GM19397 (cell line): ENCODE measurements around the gene STMN1.
"Not testable (repeated sequence)": the region's sequence is repeated elsewhere in the genome, so short reads cannot be mapped to it uniquely, and the experiment has no call there.

ENCODE experiments used
- ATAC-seq: cut with Tn5 transposase; IDR thresholded peaks from one replicate; pipeline ENCODE4 v1.9.1; 2021; ENCODE audit warnings: mild to moderate bottlenecking, moderate library complexity; ENCODE audit not compliant: unreplicated experiment

Gene STMN1

GRCh38 chr1:25905680-25906643 is at the start of gene STMN1:
Gene STMN1 (minus strand): TSS chr1:25906419. CDS start chr1:25904676, 1,743 bp downstream.
- ATAC-seq, result peak; percentile 74

GRCh38 chr1:25955553-25955952 is 49.3 kb upstream of the STMN1 start:
- no peak for ATAC-seq

GRCh38 chr1:25954282-25954938 is 48.2 kb upstream of the STMN1 start:
- no peak for ATAC-seq

- ATAC-seq, result no peak
Measured at GRCh38 chr1:25952841-25953401, 46.7 kb upstream of the STMN1 start.

GRCh38 chr1:25948641-25949040 is 42.4 kb upstream of the STMN1 start:
- no peak for ATAC-seq

GRCh38 chr1:25947027-25947426 is 40.8 kb upstream of the STMN1 start:
- no peak for ATAC-seq

GRCh38 chr1:25945761-25946160 is 39.5 kb upstream of the STMN1 start:
- ATAC-seq, result no peak

GRCh38 chr1:25944986-25945385 is 38.8 kb upstream of the STMN1 start:
- ATAC-seq, result no peak

GRCh38 chr1:25943511-25943910 is 37.3 kb upstream of the STMN1 start:
- ATAC-seq, result not testable (repeated sequence)

GRCh38 chr1:25936947-25937346 is 30.7 kb upstream of the STMN1 start:
- ATAC-seq, result no peak

GRCh38 chr1:25933479-25934365 is 27.5 kb upstream of the STMN1 start:
- no peak for ATAC-seq

GRCh38 chr1:25932811-25933400 is 26.7 kb upstream of the STMN1 start:
- not testable (repeated sequence) for ATAC-seq

GRCh38 chr1:25932321-25932720 is 26.1 kb upstream of the STMN1 start:
- no peak for ATAC-seq

GRCh38 chr1:25929016-25929415 is 22.8 kb upstream of the STMN1 start:
- no peak for ATAC-seq

- ATAC-seq, result no peak
Measured at GRCh38 chr1:25927521-25928265, 21.5 kb upstream of the STMN1 start.

- ATAC-seq, result no peak
Measured at GRCh38 chr1:25926731-25927496, 20.7 kb upstream of the STMN1 start.

- ATAC-seq, result no peak
Measured at GRCh38 chr1:25924454-25924853, 18.2 kb upstream of the STMN1 start.

GRCh38 chr1:25922971-25923552 is 16.8 kb upstream of the STMN1 start:
- no peak for ATAC-seq
